Measurements from ENCODE around the gene ARHGAP15. TPM values are rescaled to one million over a fixed set of nuclear protein-coding genes. Genes with fewer than 3 reads are reported as not detected.

The ARHGAP15 gene
- total RNA-seq, 1 donor from 2014 or later = 9.1 TPM

GRCh38 chr2:143144813-143145455, 15.7 kb downstream of the ARHGAP15 start:
- H3K27ac ChIP-seq = no peak overlapping the region
- intact Hi-C loops (cut with DNase I) = no loop called here
- no peaks in the 10 kb centered on the region for H3K27me3 ChIP-seq
- H3K4me3 ChIP-seq = no peak overlapping the region
- no peak for DNase-seq (ENCODE audit: extremely low spot score in 2 of 2)
- no peaks in the 10 kb centered on the region for H3K36me3 ChIP-seq
- H3K4me1 ChIP-seq = no peaks in the 10 kb centered on the region
- TF ChIP-seq CTCF (IDR thresholded peaks at IDR 0.05) (no peak), POLR2A (IDR thresholded peaks at IDR 0.05) (no peak), POLR2AphosphoS5 (IDR thresholded peaks at IDR 0.05; ENCODE audit: insufficient read depth in 1 of 2, low read depth in 1 of 2) (no peak)
- H3K9me3 ChIP-seq = no peaks in the 10 kb centered on the region

DNA sequence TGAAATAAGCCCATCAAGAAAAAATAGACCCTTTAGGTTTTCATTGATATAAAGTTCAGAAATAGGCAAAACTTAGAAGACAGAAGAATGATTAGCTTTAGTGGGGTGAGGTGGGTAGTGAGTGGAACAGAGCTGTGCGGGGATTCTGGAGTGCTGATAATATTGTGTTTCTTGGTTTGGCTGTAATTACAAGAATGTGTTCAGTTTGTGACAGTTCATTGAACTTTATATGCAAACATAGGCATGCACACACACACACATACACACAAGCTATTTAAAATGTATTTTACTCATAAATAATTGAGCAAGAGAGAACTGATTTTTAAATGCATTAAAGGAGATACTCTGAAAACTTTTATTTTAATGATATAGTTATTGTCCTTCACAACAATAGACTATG, 17.1 kb downstream of the ARHGAP15 start:
- intact Hi-C loops (cut with DNase I) = no loop called here
- Histone ChIP-seq H3K4me3 (no peak overlapping the region), H3K4me1 (no peaks in the 10 kb centered on the region), H3K27ac (no peak overlapping the region), H3K27me3 (no peaks in the 10 kb centered on the region), H3K9me3 (no peaks in the 10 kb centered on the region), H3K36me3 (no peaks in the 10 kb centered on the region)
- no peak for TF ChIP-seq POLR2A (IDR thresholded peaks at IDR 0.05)
- no peak for TF ChIP-seq CTCF (IDR thresholded peaks at IDR 0.05)
- no peak for TF ChIP-seq POLR2AphosphoS5 (IDR thresholded peaks at IDR 0.05; ENCODE audit: insufficient read depth in 1 of 2, low read depth in 1 of 2)
- DNase-seq (ENCODE audit: extremely low spot score in 2 of 2) = no peak

DNA sequence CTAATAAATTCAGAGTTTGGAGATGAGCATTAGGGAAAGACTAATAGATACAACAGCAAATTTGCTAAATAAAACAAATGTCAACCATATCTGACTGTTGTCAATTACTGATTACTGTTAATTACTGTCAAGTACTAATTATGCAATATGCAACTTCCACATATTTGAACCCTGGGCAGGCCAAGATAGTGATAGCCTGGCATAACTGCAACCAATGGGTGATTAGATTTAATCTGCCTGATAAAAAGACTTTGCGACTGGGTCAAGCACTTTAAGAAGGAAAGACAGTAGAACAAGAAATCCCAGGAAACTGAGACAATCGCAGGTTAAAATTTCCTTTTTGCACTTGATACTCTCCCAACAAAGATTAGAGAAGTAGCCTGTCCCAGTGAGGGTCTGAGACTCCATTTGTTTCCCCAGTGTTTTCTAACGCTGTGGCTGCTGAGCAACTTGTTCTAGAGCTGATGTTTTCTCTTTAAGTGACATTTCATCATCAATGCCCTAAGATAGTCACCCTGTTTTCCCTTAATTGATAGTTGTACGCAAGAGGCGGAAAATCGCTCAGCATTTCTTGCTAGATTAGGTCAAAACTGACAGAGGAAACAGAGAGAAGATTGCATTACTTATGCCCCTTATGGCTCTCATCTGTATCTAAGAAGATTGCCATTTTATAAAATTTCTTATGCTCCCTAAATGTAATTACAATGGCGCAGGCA, 17.8 kb downstream of the ARHGAP15 start:
- H3K36me3 ChIP-seq = no peaks in the 10 kb centered on the region
- intact Hi-C loops (cut with DNase I) = no loop called here
- H3K27me3 ChIP-seq = no peaks in the 10 kb centered on the region
- no peak for TF ChIP-seq POLR2A (IDR thresholded peaks at IDR 0.05)
- TF ChIP-seq POLR2AphosphoS5 (IDR thresholded peaks at IDR 0.05; ENCODE audit: insufficient read depth in 1 of 2, low read depth in 1 of 2) = no peak
- TF ChIP-seq CTCF (IDR thresholded peaks at IDR 0.05) = no peak
- no peak for DNase-seq (ENCODE audit: extremely low spot score in 2 of 2)
- H3K4me3 ChIP-seq = no peak overlapping the region
- no peaks in the 10 kb centered on the region for H3K4me1 ChIP-seq
- no peaks in the 10 kb centered on the region for H3K9me3 ChIP-seq
- H3K27ac ChIP-seq = no peak overlapping the region

GRCh38 chr2:143148011-143148410, 18.8 kb downstream of the ARHGAP15 start:
- Histone ChIP-seq H3K4me1 (no peaks in the 10 kb centered on the region), H3K27ac (no peak overlapping the region), H3K9me3 (no peaks in the 10 kb centered on the region), H3K36me3 (no peaks in the 10 kb centered on the region), H3K27me3 (no peaks in the 10 kb centered on the region), H3K4me3 (no peak overlapping the region)
- DNase-seq (ENCODE audit: extremely low spot score in 2 of 2) = no peak
- TF ChIP-seq POLR2AphosphoS5 (IDR thresholded peaks at IDR 0.05; ENCODE audit: insufficient read depth in 1 of 2, low read depth in 1 of 2) (no peak), CTCF (IDR thresholded peaks at IDR 0.05) (no peak), POLR2A (IDR thresholded peaks at IDR 0.05) (no peak)
- intact Hi-C loops (cut with DNase I) = no loop called here

DNA sequence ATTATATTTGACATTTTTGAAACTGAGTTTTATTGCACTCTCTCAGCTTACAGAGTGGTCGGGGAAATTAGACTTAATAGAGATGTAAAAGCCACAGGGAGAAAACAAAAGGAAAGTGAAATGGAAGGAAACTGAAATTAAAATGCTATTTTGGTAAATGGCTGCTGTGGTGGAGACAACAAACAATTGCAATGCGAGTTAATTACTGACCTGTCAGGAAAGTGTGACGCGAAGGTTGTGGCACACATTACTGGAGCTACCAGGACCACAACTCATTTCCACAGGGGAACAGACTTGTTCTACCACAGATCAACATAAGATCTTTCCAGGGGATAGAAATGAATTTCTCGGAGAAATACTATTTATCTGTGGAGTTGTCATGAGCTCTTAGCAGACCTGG, 19.5 kb downstream of the ARHGAP15 start:
- H3K27me3 ChIP-seq = no peaks in the 10 kb centered on the region
- no peaks in the 10 kb centered on the region for H3K9me3 ChIP-seq
- TF ChIP-seq POLR2AphosphoS5 (IDR thresholded peaks at IDR 0.05; ENCODE audit: insufficient read depth in 1 of 2, low read depth in 1 of 2) (no peak), CTCF (IDR thresholded peaks at IDR 0.05) (no peak), POLR2A (IDR thresholded peaks at IDR 0.05) (no peak)
- H3K4me1 ChIP-seq = no peaks in the 10 kb centered on the region
- no peak overlapping the region for H3K4me3 ChIP-seq
- H3K27ac ChIP-seq = no peak overlapping the region
- intact Hi-C loops (cut with DNase I) = no loop called here
- no peaks in the 10 kb centered on the region for H3K36me3 ChIP-seq
- no peak for DNase-seq (ENCODE audit: extremely low spot score in 2 of 2)

Data from vagina (tissue), 2 donors.